Stimulated activated CD8-positive, alpha-beta memory T cell treated with anti-CD3 and anti-CD28 coated beads, Interleukin-12 subunit alpha, Interleukin-12 subunit beta, amount 100 ng/mL, for 4 hours (primary cell): Measurements from ENCODE around the gene CNTNAP2.
"Not testable (repeated sequence)": the region's sequence is repeated elsewhere in the genome, so short reads cannot be mapped to it uniquely, and the experiment has no call there.

Experiments
- DNase-seq: peaks from one replicate; pipeline ENCODE4 v3.0.0-alpha.2; 2020; ENCODE audit warnings: low read depth

CNTNAP2 gene

DNA sequence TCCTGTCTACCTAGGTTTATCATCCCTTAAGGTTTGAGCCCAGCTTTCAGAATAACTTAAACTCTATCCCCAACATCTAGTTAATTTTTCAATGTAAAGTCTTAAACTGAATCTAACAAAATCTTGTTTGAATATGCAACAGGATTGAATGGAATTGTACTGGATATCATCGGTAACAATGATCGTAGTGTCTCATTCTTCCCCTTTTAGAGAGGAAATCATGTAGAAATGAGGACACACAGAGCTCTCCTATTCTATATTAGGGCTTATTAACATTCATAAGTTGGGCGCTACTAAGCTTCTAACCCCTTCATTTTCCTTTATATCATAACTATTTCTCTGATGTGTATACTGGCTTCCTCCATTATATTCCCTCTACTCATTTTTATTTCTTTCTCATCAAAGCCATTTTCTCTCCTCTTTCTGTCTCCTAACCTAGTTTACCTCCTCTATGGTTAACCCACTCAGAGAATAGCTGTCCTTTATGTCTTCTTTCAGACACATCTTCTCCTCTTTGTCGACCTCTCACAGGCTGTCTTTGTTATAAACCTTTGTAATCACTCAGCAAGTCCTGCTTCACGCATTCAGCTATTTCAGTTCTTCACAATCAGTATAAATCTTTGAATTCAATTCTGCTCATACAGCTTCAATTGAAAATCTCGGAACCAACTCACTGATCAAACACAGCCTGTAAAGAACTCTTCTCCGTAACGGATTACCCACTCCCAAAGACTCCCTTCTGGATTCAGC is 1455.0 kb downstream of the CNTNAP2 start:
- DNase-seq = no peak

- DNase-seq = no peak
Observed at GRCh38 chr7:147578196-147578595, 1461.6 kb downstream of the CNTNAP2 start.

DNA sequence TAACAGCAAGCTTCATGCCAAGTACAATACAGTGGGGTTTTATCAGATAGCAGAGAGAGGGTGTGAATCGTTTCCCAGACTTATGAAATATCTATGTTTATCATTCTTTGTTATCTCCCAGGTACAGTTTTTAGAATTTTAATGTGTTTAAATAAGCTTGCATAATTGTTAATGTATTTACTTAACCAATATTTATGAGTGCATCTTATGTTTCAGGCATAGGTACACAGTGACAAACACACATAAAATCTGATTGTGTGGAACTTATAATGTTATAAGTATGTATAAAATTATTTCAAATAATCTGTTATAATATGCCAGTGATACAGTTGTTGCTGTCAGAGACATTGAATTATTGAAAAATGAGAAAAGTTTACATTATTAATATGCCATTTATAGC is 1462.5 kb downstream of the CNTNAP2 start:
- DNase-seq = no peak

GRCh38 chr7:147584771-147585193 is 1468.2 kb downstream of the CNTNAP2 start:
- DNase-seq = no peak

GRCh38 chr7:147586110-147586509 is 1469.5 kb downstream of the CNTNAP2 start:
- DNase-seq = no peak

GRCh38 chr7:147586526-147586925 is 1469.9 kb downstream of the CNTNAP2 start:
- DNase-seq = no peak

GRCh38 chr7:147593271-147594057 is 1476.9 kb downstream of the CNTNAP2 start:
- DNase-seq = no peak

DNA sequence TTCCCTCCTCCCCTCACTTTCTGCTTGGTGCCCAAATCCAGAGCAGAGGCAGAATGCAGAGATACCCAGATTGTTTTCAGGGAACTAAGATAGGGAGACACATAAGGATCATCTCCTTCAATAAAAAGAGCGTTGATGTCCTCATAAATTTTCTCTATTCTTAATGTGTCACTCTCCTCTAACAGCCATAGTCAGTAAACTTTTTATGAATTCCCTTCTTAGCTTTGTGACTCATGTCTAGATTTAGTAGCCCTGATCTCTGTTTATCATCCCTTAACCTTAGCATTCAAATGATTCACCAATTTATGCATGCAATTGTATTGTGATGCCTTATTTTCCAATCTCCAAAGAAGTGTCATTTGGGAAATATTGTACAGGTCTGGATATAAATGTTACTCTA is 1478.4 kb downstream of the CNTNAP2 start:
- DNase-seq = no peak

DNA sequence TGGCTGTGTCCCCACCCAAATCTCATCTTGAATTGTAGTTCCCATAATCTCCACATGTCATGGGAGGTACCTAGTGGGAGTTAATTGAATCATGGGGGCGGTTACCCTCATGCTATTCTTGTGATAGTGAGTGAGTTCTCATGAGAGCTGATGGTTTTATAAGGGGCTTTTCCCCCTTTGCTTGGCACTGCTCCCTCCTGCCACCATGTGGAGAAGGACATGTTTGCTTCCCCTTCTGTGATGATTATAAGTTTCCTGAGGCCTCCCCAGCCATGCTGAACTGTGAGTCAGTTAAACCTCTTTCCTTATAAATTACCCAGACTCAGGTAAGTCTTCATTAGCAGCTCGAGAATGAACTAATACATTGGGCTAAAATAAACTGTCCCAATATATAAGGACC is 1482.1 kb downstream of the CNTNAP2 start:
- not testable (repeated sequence) for DNase-seq

GRCh38 chr7:147605323-147605722 is 1488.7 kb downstream of the CNTNAP2 start:
- DNase-seq = no peak

GRCh38 chr7:147607157-147607800 is 1490.7 kb downstream of the CNTNAP2 start:
- no peak for DNase-seq

- no peak for DNase-seq
Observed at GRCh38 chr7:147611431-147611830, 1494.8 kb downstream of the CNTNAP2 start.

DNA sequence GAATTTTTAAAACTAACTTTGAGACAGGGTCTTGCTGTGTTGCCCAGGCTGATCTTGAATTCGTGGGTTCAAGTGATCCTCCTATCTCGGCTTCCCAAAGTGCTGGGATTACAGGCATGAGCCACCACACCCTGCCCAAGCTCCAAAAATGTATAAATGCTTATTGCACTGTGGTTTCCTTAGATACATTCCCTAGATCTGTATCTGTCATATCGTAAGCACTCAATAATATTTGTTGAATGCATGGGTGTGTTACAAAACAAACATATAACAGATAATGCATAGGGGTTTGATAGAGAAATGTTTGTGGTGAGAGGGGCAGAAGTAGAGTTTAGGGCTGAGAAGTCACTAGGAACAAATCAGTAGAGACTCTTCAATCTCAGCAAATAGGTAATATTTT is 1518.7 kb downstream of the CNTNAP2 start:
- no peak for DNase-seq

GRCh38 chr7:147636553-147636952 is 1520.0 kb downstream of the CNTNAP2 start:
- no peak for DNase-seq

GRCh38 chr7:147638566-147638965 is 1522.0 kb downstream of the CNTNAP2 start:
- no peak for DNase-seq

DNA sequence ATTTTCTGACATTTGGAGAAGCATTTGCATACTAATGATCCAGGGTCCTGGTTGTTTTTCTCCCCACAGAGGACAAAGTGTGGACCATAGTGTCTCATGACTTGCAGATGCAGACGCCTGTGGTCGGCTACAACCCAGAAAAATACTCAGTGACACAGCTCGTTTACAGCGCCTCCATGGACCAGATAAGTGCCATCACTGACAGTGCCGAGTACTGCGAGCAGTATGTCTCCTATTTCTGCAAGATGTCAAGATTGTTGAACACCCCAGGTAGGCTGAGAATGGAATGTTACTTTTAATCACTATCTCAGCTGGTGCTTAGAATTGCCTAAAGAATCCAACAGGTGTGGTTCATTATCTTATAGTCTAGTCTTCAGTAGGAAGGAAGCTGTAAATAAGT is 1522.4 kb downstream of the CNTNAP2 start:
- DNase-seq = no peak

DNA sequence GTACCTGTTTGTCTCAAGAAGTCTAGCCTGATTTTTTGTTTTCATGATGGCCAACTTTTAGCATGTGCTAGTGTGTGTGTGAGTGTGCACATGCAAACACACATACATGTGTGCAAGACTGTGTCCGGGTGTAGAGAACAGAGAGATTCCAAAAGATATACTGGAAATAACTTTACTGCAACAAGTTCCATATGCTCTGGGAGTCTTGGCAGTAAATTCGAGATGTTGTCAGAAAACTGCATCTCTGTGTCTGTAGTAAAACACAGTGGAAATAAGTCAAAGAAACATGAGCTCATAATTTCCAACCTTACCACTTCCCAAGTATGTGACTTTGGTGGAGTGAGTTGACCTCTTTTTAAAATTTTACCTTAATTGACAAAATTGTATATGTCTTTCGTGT is 1523.2 kb downstream of the CNTNAP2 start:
- no peak for DNase-seq

DNA sequence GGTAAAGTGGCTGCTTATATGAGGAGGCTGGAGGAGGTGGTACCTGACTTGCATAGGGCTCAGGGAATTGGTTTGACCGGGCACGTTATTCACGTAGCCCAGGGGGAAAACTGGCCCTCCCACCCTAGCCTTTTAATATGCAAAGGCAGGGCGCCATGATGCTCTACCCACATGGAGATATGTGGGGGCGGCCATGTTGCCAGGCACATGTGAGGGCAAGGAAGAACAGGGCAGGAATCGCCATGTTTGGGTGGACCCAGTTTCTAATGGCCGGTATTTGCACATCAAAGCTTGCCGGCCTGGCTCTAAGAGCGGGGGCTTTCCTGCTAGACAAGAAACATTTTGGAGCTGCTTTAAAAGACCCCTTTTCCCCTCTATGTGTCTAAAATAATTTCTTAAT is 1524.2 kb downstream of the CNTNAP2 start:
- DNase-seq = no peak

DNA sequence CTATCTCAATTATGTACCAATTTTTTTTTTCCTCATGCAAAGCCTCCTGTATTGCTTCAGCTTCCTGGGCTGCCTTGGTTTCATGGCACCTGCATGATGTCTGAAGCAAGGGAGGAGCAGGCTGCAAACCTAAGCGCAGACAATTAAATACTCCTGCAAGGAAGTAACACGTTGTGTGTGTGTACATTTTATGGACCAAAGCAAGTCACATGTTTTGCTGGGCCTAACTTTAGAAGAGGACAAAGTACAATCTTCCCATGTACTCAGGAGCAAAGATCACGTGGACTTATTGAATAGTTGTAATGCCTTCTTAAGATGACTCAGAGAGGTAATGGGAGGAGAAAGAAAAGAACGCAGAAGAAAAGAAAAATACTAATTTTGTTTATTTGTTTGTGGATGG is 1530.0 kb downstream of the CNTNAP2 start:
- DNase-seq = no peak

- DNase-seq = no peak
Observed at GRCh38 chr7:147650991-147651390, 1534.4 kb downstream of the CNTNAP2 start.

DNA sequence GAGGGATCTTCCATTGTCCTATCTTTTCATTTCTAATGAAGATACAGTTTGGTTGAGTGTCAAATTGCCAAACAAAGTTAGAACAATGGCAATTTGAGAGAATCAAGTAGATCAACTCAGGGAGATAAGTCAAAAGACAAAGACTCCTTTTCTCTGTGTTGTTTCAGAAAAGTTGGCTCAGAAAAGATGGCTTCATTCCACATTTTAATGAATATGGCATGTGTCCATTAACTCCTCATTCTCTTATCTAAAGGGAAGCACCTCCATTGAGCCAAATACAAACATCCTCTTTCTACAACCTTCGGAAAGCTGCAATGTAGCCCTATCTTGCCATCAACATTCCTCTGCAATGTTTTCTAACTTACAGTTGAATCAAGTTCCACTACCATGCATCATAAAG is 1535.0 kb downstream of the CNTNAP2 start:
- no peak for DNase-seq

DNA sequence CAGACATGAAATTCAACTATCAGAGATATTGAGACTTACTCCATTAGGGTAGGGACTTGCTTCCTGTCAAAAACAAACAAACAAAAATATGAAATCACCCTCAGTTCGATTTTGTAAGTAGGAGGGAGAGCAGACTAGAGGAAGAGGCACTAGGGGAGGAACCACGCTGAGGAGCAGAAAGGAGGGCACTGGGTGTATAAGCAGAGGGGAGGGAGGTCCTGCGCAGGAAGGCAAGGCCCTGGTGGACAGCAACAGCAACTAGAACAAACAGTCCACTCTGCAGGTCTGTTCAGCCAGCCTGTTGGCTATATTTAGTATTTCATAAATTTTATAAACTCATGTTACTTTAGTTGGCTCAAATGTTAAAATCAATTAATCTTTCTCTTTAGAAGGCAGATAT is 1536.9 kb downstream of the CNTNAP2 start:
- DNase-seq = no peak

DNA sequence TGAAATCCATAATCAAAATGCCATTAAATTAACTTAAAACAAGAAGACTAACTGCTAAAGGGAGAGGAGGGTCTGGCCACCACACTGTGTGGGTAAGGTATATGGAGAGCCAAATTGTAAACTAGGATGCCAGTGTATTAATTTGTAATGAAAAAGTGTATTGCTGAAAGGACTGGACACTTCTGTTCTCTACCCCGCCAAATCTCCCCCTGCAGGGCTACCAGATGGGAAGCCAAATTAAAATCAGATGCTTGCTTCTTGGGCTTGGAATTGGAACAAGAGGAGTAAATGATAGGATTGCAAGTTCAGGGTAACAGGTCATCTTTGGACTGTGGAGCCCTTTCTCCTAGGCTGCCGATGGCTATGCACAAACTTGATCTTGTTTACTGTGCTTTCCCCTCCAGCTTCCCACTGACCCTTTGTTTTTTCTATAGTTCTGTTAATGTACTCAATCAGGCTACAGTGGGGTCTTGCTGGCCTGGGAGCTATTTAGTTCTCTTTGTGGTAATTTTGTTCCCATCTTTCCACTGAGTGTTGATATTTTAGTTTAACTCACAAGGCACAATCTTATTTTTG is 1541.9 kb downstream of the CNTNAP2 start:
- no peak for DNase-seq
